Memory B cell (primary cell): ENCODE data around the gene PRRX1.

Experiments
- ATAC-seq: fragments of 150-1000 bp; cut with Tn5 transposase; 2 replicates; pipeline ENCODE4 v1.10.0; 2021; ENCODE audit warnings: low read depth, mild to moderate bottlenecking, moderate library complexity
- DNase-seq, 2 donors: peaks; one replicate each; pipeline ENCODE4 v3.0.0; 2022; ENCODE audit warnings: low spot score in 2 of 2
- H3K27ac Mint-ChIP-seq: one replicate; pipeline ENCODE4 v1.8.0; 2022; ENCODE audit warnings: mild to moderate bottlenecking, moderate library complexity, mixed read lengths
- H3K27me3 Mint-ChIP-seq: one replicate; pipeline ENCODE4 v1.8.0; 2022; ENCODE audit warnings: mixed read lengths
- H3K36me3 Mint-ChIP-seq: one replicate; pipeline ENCODE4 v1.8.0; 2022; ENCODE audit warnings: mild to moderate bottlenecking, mixed read lengths
- H3K4me1 Mint-ChIP-seq: one replicate; pipeline ENCODE4 v1.8.0; 2022; ENCODE audit warnings: mixed read lengths
- H3K4me3 Mint-ChIP-seq: one replicate; pipeline ENCODE4 v1.8.0; 2022; ENCODE audit warnings: mild to moderate bottlenecking, moderate library complexity, mixed read lengths
- H3K9me3 Mint-ChIP-seq: one replicate; pipeline ENCODE4 v1.8.0; 2022; ENCODE audit warnings: mixed read lengths

PRRX1 gene

GRCh38 chr1:170769691-170770090, 105.8 kb downstream of the PRRX1 start:
- Mint-ChIP-seq H3K36me3 (no peaks in the 10 kb centered on the region), H3K27me3 (peaks cover 2% of the 10 kb centered on the region), H3K4me1 (no peaks in the 10 kb centered on the region), H3K4me3 (no peak overlapping the region), H3K9me3 (no peaks in the 10 kb centered on the region), H3K27ac (no peak overlapping the region)
- no peak for DNase-seq
- no peak for ATAC-seq

- Mint-ChIP-seq H3K4me1 (no peaks in the 10 kb centered on the region), H3K9me3 (no peaks in the 10 kb centered on the region), H3K36me3 (no peaks in the 10 kb centered on the region), H3K4me3 (no peak overlapping the region), H3K27ac (no peak overlapping the region), H3K27me3 (peaks cover 2% of the 10 kb centered on the region)
- ATAC-seq = no peak
- no peak for DNase-seq
Observed at GRCh38 chr1:170770254-170770653, 106.3 kb downstream of the PRRX1 start.

GRCh38 chr1:170776252-170776651, 112.3 kb downstream of the PRRX1 start:
- ATAC-seq (no peak), DNase-seq (no peak)
- Mint-ChIP-seq H3K4me3 (no peak overlapping the region), H3K4me1 (no peaks in the 10 kb centered on the region), H3K9me3 (peaks cover 5% of the 10 kb centered on the region), H3K27ac (no peak overlapping the region), H3K27me3 (peaks cover 2% of the 10 kb centered on the region), H3K36me3 (peaks cover 2% of the 10 kb centered on the region)

GRCh38 chr1:170776777-170777176, 112.8 kb downstream of the PRRX1 start:
- no peak for ATAC-seq
- Mint-ChIP-seq H3K36me3 (peaks cover 2% of the 10 kb centered on the region), H3K27me3 (peaks cover 2% of the 10 kb centered on the region), H3K9me3 (peaks cover 5% of the 10 kb centered on the region), H3K27ac (no peak overlapping the region), H3K4me1 (no peaks in the 10 kb centered on the region), H3K4me3 (no peak overlapping the region)
- no peak for DNase-seq
